GM12873 (cell line): ENCODE results near the gene SHF.

ENCODE experiments used
- TF ChIP-seq, protein P1 (sequence below): IDR thresholded peaks from 2 replicates; pipeline ENCODE4 v1.5.1; 2012; ENCODE audit warnings: low read depth, mild to moderate bottlenecking, moderate library complexity, low read length, control low read depth; ENCODE audit not compliant: insufficient read depth; ENCODE audit errors: missing control alignments

The SHF gene

DNA sequence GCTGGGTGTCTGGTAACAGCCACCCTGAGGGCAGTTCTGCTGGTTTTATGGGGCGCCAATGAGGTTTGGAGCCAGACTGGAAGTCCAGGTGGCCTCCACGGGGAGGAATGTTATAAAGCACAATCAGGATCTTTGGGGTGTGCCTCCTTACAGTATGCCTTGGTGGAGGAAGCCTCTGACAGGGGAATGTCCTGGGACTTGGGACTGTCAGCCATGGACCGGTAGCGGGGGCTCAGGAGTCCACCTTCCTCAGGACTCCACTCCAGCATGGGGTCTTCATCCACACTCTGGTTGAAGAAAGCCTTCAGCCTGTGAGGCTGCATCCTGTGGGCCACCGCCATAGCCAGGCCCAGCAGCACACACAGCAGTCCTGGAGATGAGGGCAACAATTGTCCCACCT is 68.8 kb downstream of the SHF start:
- TF ChIP-seq, protein P1, sequence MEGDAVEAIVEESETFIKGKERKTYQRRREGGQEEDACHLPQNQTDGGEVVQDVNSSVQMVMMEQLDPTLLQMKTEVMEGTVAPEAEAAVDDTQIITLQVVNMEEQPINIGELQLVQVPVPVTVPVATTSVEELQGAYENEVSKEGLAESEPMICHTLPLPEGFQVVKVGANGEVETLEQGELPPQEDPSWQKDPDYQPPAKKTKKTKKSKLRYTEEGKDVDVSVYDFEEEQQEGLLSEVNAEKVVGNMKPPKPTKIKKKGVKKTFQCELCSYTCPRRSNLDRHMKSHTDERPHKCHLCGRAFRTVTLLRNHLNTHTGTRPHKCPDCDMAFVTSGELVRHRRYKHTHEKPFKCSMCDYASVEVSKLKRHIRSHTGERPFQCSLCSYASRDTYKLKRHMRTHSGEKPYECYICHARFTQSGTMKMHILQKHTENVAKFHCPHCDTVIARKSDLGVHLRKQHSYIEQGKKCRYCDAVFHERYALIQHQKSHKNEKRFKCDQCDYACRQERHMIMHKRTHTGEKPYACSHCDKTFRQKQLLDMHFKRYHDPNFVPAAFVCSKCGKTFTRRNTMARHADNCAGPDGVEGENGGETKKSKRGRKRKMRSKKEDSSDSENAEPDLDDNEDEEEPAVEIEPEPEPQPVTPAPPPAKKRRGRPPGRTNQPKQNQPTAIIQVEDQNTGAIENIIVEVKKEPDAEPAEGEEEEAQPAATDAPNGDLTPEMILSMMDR: no peak

DNA sequence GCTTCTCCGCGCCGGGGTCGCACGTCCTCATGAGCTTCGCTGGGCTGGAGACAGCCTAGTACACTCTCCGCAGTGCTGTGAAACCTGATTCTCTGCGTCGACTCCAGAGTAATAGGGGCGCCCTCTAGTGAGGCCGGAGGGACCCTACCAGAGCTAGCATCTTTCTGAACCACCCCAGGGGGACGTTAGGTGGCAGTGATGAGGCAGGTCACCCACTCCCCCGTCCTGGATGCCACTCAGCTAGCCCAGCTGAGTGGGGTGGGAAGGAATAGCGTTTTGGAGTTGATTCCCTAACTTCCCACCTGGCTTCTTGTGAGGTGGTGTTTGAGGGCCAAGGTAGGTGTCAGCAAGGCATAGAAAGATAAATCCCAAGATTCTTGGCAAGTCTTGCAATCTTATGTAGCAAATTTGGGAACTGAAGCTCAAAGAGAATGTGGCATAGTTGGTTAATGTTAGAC is 69.6 kb downstream of the SHF start:
- TF ChIP-seq, protein P1: peak; percentile 100

DNA sequence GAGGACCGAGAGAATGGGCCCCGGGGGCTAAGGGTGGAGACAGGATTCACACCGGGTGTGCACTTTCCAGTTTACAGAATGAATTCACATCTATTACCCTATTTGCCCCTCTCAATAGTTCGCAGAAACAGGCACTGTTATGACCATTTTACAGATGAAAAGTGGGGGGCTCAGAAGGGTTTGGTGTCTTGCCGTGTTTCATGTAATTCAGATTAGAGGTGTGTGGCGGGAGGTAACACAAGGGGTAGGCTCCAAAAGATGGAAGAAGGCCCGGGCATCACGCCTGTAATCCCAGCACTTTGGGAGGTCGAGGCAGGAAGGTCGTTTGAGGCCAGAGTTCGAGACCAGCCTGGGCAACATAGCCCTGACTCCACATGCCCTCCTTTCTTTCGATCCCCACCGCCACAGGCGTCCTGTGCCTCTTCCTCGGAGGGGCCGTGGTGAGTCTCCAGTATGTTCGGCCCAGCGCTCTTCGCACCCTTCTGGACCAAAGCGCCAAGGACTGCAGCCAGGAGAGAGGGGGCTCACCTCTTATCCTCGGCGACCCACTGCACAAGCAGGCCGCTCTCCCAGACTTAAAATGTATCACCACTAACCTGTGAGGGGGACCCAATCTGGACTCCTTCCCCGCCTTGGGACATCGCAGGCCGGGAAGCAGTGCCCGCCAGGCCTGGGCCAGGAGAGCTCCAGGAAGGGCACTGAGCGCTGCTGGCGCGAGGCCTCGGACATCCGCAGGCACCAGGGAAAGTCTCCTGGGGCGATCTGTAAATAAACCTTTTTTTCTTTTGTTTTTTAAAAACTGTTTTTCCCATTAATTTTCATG is 70.2 kb downstream of the SHF start:
- TF ChIP-seq, protein P1: no peak
